Stimulated activated effector memory CD8-positive, alpha-beta T cell treated with anti-CD3 and anti-CD28 coated beads, Interleukin-12 subunit alpha, Interleukin-12 subunit beta, amount 100 ng/mL, for 72 hours (primary cell): ENCODE measurements around the gene MCTP1.
A peak's percentile ranks its signal among the peaks of the same experiment; 100 is the strongest.
"Not testable (repeated sequence)": the region's sequence is repeated elsewhere in the genome, so short reads cannot be mapped to it uniquely, and the experiment has no call there.

Experiments
- ATAC-seq: fragments of 150-1000 bp; cut with Tn5 transposase; 2 replicates; pipeline ENCODE4 v1.10.0; 2021
- DNase-seq, 2 donors: peaks; one replicate each; pipeline ENCODE4 v3.0.0; 2021 to 2022; ENCODE audit warnings: low spot score in 2 of 2
- H3K27ac Mint-ChIP-seq: one replicate; pipeline ENCODE4 v1.8.0; 2022; ENCODE audit warnings: mild to moderate bottlenecking, mixed read lengths
- H3K36me3 Mint-ChIP-seq: one replicate; pipeline ENCODE4 v1.8.0; 2022; ENCODE audit warnings: mild to moderate bottlenecking, mixed read lengths
- H3K4me1 Mint-ChIP-seq: one replicate; pipeline ENCODE4 v1.8.0; 2022; ENCODE audit warnings: mixed read lengths
- H3K4me3 Mint-ChIP-seq: one replicate; pipeline ENCODE4 v1.8.0; 2022; ENCODE audit warnings: mild to moderate bottlenecking, mixed read lengths
- H3K9me3 Mint-ChIP-seq: one replicate; pipeline ENCODE4 v1.8.0; 2022; ENCODE audit warnings: mixed read lengths

The MCTP1 gene

GRCh38 chr5:94992325-94992724, 292.6 kb downstream of the MCTP1 start:
- H3K9me3 Mint-ChIP-seq: no peaks in the 10 kb centered on the region
- DNase-seq (no peak), ATAC-seq (peak; percentile 21)
- H3K36me3 Mint-ChIP-seq: no peaks in the 10 kb centered on the region
- no peak overlapping the region for H3K27ac Mint-ChIP-seq
- H3K4me3 Mint-ChIP-seq: no peak overlapping the region
- no peaks in the 10 kb centered on the region for H3K4me1 Mint-ChIP-seq

- Mint-ChIP-seq H3K9me3 (no peaks in the 10 kb centered on the region), H3K36me3 (no peaks in the 10 kb centered on the region), H3K4me1 (no peaks in the 10 kb centered on the region), H3K4me3 (no peak overlapping the region), H3K27ac (no peak overlapping the region)
- DNase-seq: no peak
- ATAC-seq: no peak
Observed at GRCh38 chr5:94983861-94984535, 300.9 kb downstream of the MCTP1 start.

- H3K4me3 Mint-ChIP-seq: no peak overlapping the region
- H3K9me3 Mint-ChIP-seq: peaks cover 7% of the 10 kb centered on the region
- no peak overlapping the region for H3K27ac Mint-ChIP-seq
- DNase-seq (no peak), ATAC-seq (no peak)
- H3K36me3 Mint-ChIP-seq: no peaks in the 10 kb centered on the region
- H3K4me1 Mint-ChIP-seq: no peaks in the 10 kb centered on the region
Observed at GRCh38 chr5:94977437-94977836, 307.5 kb downstream of the MCTP1 start.

GRCh38 chr5:94976853-94977252, 308.0 kb downstream of the MCTP1 start:
- Mint-ChIP-seq H3K36me3 (no peaks in the 10 kb centered on the region), H3K4me3 (no peak overlapping the region), H3K9me3 (peaks cover 7% of the 10 kb centered on the region), H3K27ac (no peak overlapping the region), H3K4me1 (no peaks in the 10 kb centered on the region)
- no peak for ATAC-seq
- no peak for DNase-seq

GRCh38 chr5:94972268-94972667, 312.6 kb downstream of the MCTP1 start:
- ATAC-seq: no peak
- H3K4me3 Mint-ChIP-seq: no peak overlapping the region
- H3K9me3 Mint-ChIP-seq: peaks cover 7% of the 10 kb centered on the region
- no peak for DNase-seq
- H3K4me1 Mint-ChIP-seq: no peaks in the 10 kb centered on the region
- no peaks in the 10 kb centered on the region for H3K36me3 Mint-ChIP-seq
- no peak overlapping the region for H3K27ac Mint-ChIP-seq

- H3K36me3 Mint-ChIP-seq: no peaks in the 10 kb centered on the region
- no peaks in the 10 kb centered on the region for H3K9me3 Mint-ChIP-seq
- H3K27ac Mint-ChIP-seq: no peak overlapping the region
- no peaks in the 10 kb centered on the region for H3K4me1 Mint-ChIP-seq
- ATAC-seq: no peak
- H3K4me3 Mint-ChIP-seq: no peak overlapping the region
- no peak for DNase-seq
Observed at GRCh38 chr5:94969174-94969573, 315.7 kb downstream of the MCTP1 start.

- DNase-seq (no peak), ATAC-seq (peak; percentile 60)
- Mint-ChIP-seq H3K27ac (no peak overlapping the region), H3K4me3 (no peak overlapping the region), H3K4me1 (no peaks in the 10 kb centered on the region), H3K36me3 (no peaks in the 10 kb centered on the region), H3K9me3 (no peaks in the 10 kb centered on the region)
Observed at GRCh38 chr5:94968507-94969095, 316.3 kb downstream of the MCTP1 start.

- H3K9me3 Mint-ChIP-seq: no peaks in the 10 kb centered on the region
- H3K36me3 Mint-ChIP-seq: no peaks in the 10 kb centered on the region
- H3K4me1 Mint-ChIP-seq: no peaks in the 10 kb centered on the region
- ATAC-seq: no peak
- no peak overlapping the region for H3K27ac Mint-ChIP-seq
- H3K4me3 Mint-ChIP-seq: no peak overlapping the region
- no peak for DNase-seq
Observed at GRCh38 chr5:94967525-94967924, 317.4 kb downstream of the MCTP1 start.

- not testable (repeated sequence) for H3K36me3 Mint-ChIP-seq, H3K4me1 Mint-ChIP-seq, ATAC-seq, H3K4me3 Mint-ChIP-seq, H3K9me3 Mint-ChIP-seq, DNase-seq, H3K27ac Mint-ChIP-seq
Observed at GRCh38 chr5:94959279-94959678, 325.6 kb downstream of the MCTP1 start.

GRCh38 chr5:94945656-94946055, 339.2 kb downstream of the MCTP1 start:
- no peak overlapping the region for H3K4me3 Mint-ChIP-seq
- no peaks in the 10 kb centered on the region for H3K4me1 Mint-ChIP-seq
- H3K9me3 Mint-ChIP-seq: no peaks in the 10 kb centered on the region
- ATAC-seq (no peak), DNase-seq (no peak)
- no peak overlapping the region for H3K27ac Mint-ChIP-seq
- H3K36me3 Mint-ChIP-seq: no peaks in the 10 kb centered on the region

GRCh38 chr5:94944160-94944559, 340.7 kb downstream of the MCTP1 start:
- DNase-seq (no peak), ATAC-seq (no peak)
- Mint-ChIP-seq H3K4me3 (no peak overlapping the region), H3K9me3 (no peaks in the 10 kb centered on the region), H3K36me3 (no peaks in the 10 kb centered on the region), H3K4me1 (no peaks in the 10 kb centered on the region), H3K27ac (no peak overlapping the region)

- ATAC-seq (no peak), DNase-seq (no peak)
- Mint-ChIP-seq H3K4me3 (no peak overlapping the region), H3K36me3 (no peaks in the 10 kb centered on the region), H3K27ac (no peak overlapping the region), H3K4me1 (no peaks in the 10 kb centered on the region), H3K9me3 (no peaks in the 10 kb centered on the region)
Observed at GRCh38 chr5:94941122-94941755, 343.7 kb downstream of the MCTP1 start.

- DNase-seq: no peak
- no peak for ATAC-seq
- Mint-ChIP-seq H3K4me1 (no peaks in the 10 kb centered on the region), H3K4me3 (no peak overlapping the region), H3K9me3 (no peaks in the 10 kb centered on the region), H3K27ac (no peak overlapping the region), H3K36me3 (no peaks in the 10 kb centered on the region)
Observed at GRCh38 chr5:94932259-94932658, 352.6 kb downstream of the MCTP1 start.

GRCh38 chr5:94928891-94929290, 356.0 kb downstream of the MCTP1 start:
- Mint-ChIP-seq H3K27ac (no peak overlapping the region), H3K9me3 (no peaks in the 10 kb centered on the region), H3K36me3 (no peaks in the 10 kb centered on the region), H3K4me3 (no peak overlapping the region), H3K4me1 (no peaks in the 10 kb centered on the region)
- ATAC-seq (no peak), DNase-seq (no peak)

GRCh38 chr5:94920570-94920969, 364.3 kb downstream of the MCTP1 start:
- ATAC-seq (no peak), DNase-seq (no peak)
- no peaks in the 10 kb centered on the region for H3K9me3 Mint-ChIP-seq
- no peak overlapping the region for H3K4me3 Mint-ChIP-seq
- no peaks in the 10 kb centered on the region for H3K36me3 Mint-ChIP-seq
- H3K27ac Mint-ChIP-seq: no peak overlapping the region
- H3K4me1 Mint-ChIP-seq: no peaks in the 10 kb centered on the region

- H3K36me3 Mint-ChIP-seq: no peaks in the 10 kb centered on the region
- no peak overlapping the region for H3K27ac Mint-ChIP-seq
- no peaks in the 10 kb centered on the region for H3K9me3 Mint-ChIP-seq
- DNase-seq (no peak), ATAC-seq (no peak)
- H3K4me3 Mint-ChIP-seq: no peak overlapping the region
- H3K4me1 Mint-ChIP-seq: no peaks in the 10 kb centered on the region
Observed at GRCh38 chr5:94916619-94917018, 368.3 kb downstream of the MCTP1 start.
